ENCODE results near the gene MTCL3.

DNA sequence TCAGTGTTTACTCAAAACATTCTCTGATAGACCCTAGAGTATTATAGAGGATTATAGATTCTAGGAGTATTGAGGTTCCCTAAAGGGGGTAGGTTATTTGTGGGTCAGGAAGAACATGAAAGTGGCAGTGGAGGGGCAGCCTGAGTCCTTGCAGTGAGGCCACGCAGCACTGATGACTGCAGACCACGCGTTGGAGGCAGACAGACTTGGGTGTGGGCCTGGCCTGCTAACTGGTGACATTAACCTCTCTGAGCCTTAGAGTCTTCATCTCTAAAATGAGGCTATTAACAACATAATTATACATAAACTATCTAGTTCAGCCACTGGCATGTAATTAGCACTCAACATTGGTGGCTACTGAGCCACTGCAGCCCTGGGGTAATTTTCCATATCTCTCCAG, 16.1 kb downstream of the MTCL3 start:
- TF ChIP-seq CTCF (IDR thresholded peaks at IDR 0.05; ENCODE audit: low read depth, low read length), result no peak
- TF ChIP-seq POLR2A (IDR thresholded peaks at IDR 0.05; ENCODE audit: extremely low read depth, insufficient read length), result no peak
